ENCODE data around the gene PCSK5.
"Not testable (repeated sequence)": the region's sequence is repeated elsewhere in the genome, so short reads cannot be mapped to it uniquely, and the experiment has no call there.

DNA sequence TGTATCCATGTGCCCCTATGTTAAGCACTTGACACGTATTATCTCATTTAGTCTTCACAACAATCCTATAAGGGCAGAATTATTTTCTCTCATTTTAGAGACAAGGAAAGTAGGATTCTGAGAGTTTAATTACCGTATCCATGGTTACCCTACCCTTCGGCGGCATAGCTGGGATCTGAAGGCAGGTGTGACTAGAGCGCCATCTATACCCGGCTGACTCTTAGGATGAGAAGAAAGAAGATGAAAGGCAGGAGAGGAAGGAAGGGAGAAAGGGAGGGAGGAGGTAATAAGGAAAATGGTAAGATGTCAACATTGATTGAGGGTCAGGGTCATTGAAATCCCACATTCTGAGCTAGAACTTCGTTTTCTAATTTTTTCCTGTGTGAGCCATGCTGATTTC lies 416.6 kb downstream of the PCSK5 start:
- TF ChIP-seq, protein P1, sequence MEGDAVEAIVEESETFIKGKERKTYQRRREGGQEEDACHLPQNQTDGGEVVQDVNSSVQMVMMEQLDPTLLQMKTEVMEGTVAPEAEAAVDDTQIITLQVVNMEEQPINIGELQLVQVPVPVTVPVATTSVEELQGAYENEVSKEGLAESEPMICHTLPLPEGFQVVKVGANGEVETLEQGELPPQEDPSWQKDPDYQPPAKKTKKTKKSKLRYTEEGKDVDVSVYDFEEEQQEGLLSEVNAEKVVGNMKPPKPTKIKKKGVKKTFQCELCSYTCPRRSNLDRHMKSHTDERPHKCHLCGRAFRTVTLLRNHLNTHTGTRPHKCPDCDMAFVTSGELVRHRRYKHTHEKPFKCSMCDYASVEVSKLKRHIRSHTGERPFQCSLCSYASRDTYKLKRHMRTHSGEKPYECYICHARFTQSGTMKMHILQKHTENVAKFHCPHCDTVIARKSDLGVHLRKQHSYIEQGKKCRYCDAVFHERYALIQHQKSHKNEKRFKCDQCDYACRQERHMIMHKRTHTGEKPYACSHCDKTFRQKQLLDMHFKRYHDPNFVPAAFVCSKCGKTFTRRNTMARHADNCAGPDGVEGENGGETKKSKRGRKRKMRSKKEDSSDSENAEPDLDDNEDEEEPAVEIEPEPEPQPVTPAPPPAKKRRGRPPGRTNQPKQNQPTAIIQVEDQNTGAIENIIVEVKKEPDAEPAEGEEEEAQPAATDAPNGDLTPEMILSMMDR (IDR thresholded peaks at IDR 0.05; ENCODE audit: low read length): not testable (repeated sequence)
- TF ChIP-seq EZH2phosphoT487 (IDR thresholded peaks at IDR 0.05; ENCODE audit: low read length): not testable (repeated sequence)
